Esophagus (tissue), 2 donors: Measurements from ENCODE around the gene ELF3. TPM values are rescaled to one million over a fixed set of nuclear protein-coding genes. Genes with fewer than 3 reads are reported as not detected.

Experiments
- H3K27ac ChIP-seq, 2 donors: one replicate each; pipeline ENCODE4 v1.5.1; 2013; ENCODE audit warnings: low read depth in 2 of 2, mild to moderate bottlenecking in 2 of 2, inconsistent platforms in 1 of 2, low read length in 1 of 2, moderate library complexity in 1 of 2
- H3K27me3 ChIP-seq, 2 donors: one replicate each; pipeline ENCODE4 v1.6.1; 2013; ENCODE audit warnings: low read length in 2 of 2, control low read depth in 1 of 2, mild to moderate bottlenecking in 1 of 2; ENCODE audit not compliant: insufficient read depth in 2 of 2, control insufficient read depth in 1 of 2
- H3K36me3 ChIP-seq, 2 donors: one replicate each; pipeline ENCODE4 v1.6.1; 2013; ENCODE audit warnings: low read length in 1 of 2; ENCODE audit not compliant: control insufficient read depth in 2 of 2, insufficient read depth in 2 of 2
- H3K4me1 ChIP-seq, 2 donors: one replicate each; pipeline ENCODE4 v1.6.1; 2013; ENCODE audit warnings: low read length in 1 of 2; ENCODE audit not compliant: control insufficient read depth in 2 of 2, insufficient read depth in 2 of 2
- H3K4me3 ChIP-seq, 2 donors: one replicate each; pipeline ENCODE4 v1.5.1; 2013; ENCODE audit warnings: low read length in 2 of 2, mild to moderate bottlenecking in 2 of 2, low read depth in 1 of 2, moderate library complexity in 1 of 2
- H3K9me3 ChIP-seq, 2 donors: one replicate each; pipeline ENCODE4 v1.6.1; 2013; ENCODE audit warnings: mild to moderate bottlenecking in 2 of 2, low read depth in 1 of 2, low read length in 1 of 2, moderate library complexity in 1 of 2; ENCODE audit not compliant: control insufficient read depth in 2 of 2, insufficient read depth in 1 of 2
- WGBS, 2 donors: extraction: QIAGEN DNeasy Blood & Tissue Kit; methylation state at CpG; one replicate each; pipeline ENCODE4 v1.1.7; 2013; 5-methylcytosine and 5-hydroxymethylcytosine counted together
- polyA plus RNA-seq, 2 donors: library from polyadenylated mRNA; stranded (reverse); fragments of 200-250 nt; gene quantifications; one replicate each; pipeline ENCODE4 v1.2.3, GENCODE V29; 2013
- donor health status: healthy with polysubstance abuse.
- donor health status: Bipolar disorder and iron deficiency.

Gene ELF3
- polyA plus RNA-seq, 2 donors, result 440 to 749 TPM

DNA sequence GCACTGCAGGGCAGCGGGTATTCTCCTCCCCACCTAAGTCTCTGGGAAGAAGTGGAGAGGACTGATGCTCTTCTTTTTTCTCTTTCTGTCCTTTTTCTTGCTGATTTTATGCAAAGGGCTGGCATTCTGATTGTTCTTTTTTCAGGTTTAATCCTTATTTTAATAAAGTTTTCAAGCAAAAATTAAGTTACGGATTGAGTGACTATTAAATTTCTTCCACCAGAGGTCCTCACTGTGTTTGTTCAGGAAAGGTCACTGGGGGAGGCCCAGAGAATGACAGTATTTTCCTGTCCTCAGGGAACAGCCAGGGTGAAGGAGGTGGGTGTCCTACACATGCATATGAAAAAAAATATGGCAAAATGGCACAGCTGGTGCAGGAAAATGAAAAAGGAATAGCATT lies 4.4 kb upstream of the ELF3 start:
- no peak overlapping the region for H3K27ac ChIP-seq
- H3K36me3 ChIP-seq, result peaks cover 18 to 33% of the 10 kb centered on the region in 2 donors
- H3K27me3 ChIP-seq, result no peaks in the 10 kb centered on the region
- H3K4me3 ChIP-seq, result no peak overlapping the region
- WGBS, 2 donors, result 84 to 85% methylated on average over 2 of the region's 2 CpGs
- H3K9me3 ChIP-seq, result no peaks in the 10 kb centered on the region
- peaks cover 0 to 6% of the 10 kb centered on the region in 2 donors for H3K4me1 ChIP-seq

DNA sequence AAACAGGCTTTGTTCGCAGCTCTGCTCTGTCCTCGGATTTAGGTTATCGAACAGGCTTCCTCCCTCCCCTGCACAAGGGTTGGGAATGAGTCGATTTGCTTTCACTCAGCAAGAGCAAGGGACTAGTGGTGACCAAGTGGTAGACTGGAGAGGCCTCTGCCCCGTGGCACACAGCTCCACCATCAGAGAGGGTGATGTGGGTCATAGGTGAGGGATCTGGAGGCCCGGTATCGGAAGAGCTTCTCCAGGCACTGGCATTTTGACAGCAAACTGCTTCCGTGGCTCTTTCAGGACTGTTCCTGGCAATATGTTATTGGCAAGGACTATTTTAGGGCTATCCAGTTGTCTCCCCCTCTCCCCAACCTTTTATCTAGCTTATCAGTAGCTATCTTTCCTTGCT lies 3.1 kb upstream of the ELF3 start:
- peak overlapping the region; percentile 25 to 53 for H3K27ac ChIP-seq
- peaks cover 0 to 9% of the 10 kb centered on the region in 2 donors for H3K4me1 ChIP-seq
- H3K27me3 ChIP-seq, result no peaks in the 10 kb centered on the region
- H3K9me3 ChIP-seq, result no peaks in the 10 kb centered on the region
- H3K36me3 ChIP-seq, result peaks cover 10 to 36% of the 10 kb centered on the region in 2 donors
- 46 to 50% methylated on average over 8 of the region's 8 CpGs for WGBS, 2 donors
- H3K4me3 ChIP-seq, result peak overlapping the region; percentile 20 to 31

DNA sequence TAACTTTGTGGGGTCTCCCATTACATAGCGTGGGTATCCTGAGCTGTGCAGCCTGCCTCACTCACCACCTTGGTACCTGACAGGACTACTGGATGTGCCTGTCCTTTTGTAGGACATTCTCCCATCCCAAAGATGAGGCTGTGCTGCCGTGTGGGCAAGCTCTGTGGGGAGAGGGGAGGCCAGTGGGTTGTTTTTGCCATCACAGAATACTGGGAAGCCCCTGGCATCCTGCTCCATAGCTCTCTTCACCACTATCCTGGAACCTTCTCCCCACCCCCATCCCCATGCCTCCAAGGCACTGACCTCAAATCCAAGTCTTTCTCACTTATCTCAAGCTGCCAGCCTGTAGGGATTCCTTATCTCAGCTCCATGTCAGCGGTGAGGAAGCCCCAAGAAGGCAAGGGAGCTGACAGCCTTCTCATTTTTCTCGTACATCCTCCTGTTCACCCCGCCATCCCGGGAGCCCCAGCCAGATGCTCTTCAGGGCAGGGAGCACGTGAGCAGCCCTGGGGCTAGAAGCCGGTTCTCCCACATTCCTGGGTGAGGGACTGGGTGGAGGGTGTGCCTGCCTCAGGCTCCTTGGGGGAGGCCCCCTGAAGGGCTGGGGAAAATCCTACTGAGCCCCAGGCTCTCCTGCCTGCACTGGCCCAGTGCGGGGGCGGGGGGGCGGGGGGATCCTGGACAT lies 2.4 kb upstream of the ELF3 start:
- H3K36me3 ChIP-seq, result peaks cover 7 to 38% of the 10 kb centered on the region in 2 donors
- H3K27me3 ChIP-seq, result no peaks in the 10 kb centered on the region
- H3K27ac ChIP-seq, result peak overlapping the region; percentile 45 to 55
- 46 to 53% methylated on average over 10 to 11 of the region's 11 CpGs for WGBS, 2 donors
- H3K4me1 ChIP-seq, result peaks cover 0 to 9% of the 10 kb centered on the region in 2 donors
- H3K9me3 ChIP-seq, result no peaks in the 10 kb centered on the region
- peak overlapping the region; percentile 20 to 31 for H3K4me3 ChIP-seq

DNA sequence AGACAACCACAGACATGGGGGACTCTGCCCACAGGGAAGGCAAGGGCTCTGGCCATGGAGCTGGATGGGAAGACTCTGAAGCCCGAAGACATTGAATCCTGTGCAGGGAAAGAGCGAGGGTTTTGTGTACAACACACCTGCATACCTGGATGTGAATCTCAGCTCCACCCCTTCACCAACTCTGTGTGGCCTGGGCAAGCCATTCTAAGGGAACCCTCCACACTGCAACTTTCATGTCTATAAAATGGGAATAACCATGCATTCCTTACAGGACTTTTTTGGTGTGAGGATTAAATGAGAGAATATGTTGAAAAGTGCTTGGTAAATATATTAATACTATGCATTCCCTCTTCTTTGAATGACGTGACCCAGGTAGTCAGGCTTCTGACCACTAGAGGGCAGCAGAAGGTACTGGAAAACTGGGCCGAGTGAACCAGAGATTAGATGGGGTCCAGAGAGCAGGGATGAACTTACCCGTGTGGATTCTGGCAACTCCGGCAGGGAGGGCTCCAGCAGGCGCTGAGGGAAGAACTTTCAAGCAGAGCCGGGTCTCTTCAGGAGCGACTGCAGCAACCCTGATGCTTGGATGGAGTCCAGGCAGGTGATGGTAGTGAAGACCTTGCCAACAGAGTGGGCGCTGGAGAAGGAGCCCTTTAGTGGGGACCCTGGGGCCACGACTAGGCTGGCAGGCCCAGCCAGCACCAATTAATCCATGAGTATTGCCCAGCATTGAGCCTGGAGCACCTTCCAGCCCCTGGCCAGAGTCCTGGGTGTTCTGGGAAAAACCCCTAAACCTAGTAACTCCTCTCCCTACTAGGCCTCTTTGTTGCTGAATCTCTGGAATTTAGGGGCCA lies 834 bp upstream of the ELF3 start:
- peak overlapping the region; percentile 33 to 36 for H3K4me3 ChIP-seq
- H3K4me1 ChIP-seq, result peaks cover 0 to 9% of the 10 kb centered on the region in 2 donors
- WGBS, 2 donors, result 13 to 17% methylated on average over 11 of the region's 11 CpGs
- no peaks in the 10 kb centered on the region for H3K9me3 ChIP-seq
- no peaks in the 10 kb centered on the region for H3K27me3 ChIP-seq
- H3K27ac ChIP-seq, result peak overlapping the region; percentile 92 to 96
- H3K36me3 ChIP-seq, result peaks cover under 1 to 38% of the 10 kb centered on the region in 2 donors

DNA sequence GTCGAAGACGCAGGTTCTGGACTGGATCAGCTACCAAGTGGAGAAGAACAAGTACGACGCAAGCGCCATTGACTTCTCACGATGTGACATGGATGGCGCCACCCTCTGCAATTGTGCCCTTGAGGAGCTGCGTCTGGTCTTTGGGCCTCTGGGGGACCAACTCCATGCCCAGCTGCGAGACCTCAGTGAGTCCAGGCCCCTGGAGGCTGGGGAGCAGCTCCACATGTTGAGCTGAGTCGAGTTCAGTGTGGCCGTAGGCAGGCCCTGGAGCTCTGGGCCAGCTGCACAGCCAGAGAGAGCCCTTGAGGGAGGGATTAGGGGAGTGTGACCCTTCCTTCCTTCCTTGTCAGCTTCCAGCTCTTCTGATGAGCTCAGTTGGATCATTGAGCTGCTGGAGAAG lies 1.6 kb downstream of the ELF3 start:
- no peaks in the 10 kb centered on the region for H3K9me3 ChIP-seq
- no peaks in the 10 kb centered on the region for H3K27me3 ChIP-seq
- H3K4me3 ChIP-seq, result peak overlapping the region; percentile 65 to 76
- WGBS, 2 donors, result 70 to 82% methylated on average over 11 of the region's 11 CpGs
- H3K36me3 ChIP-seq, result peaks cover 8 to 37% of the 10 kb centered on the region in 2 donors
- H3K27ac ChIP-seq, result peak overlapping the region; percentile 80 to 92
- H3K4me1 ChIP-seq, result peaks cover 0 to 12% of the 10 kb centered on the region in 2 donors

DNA sequence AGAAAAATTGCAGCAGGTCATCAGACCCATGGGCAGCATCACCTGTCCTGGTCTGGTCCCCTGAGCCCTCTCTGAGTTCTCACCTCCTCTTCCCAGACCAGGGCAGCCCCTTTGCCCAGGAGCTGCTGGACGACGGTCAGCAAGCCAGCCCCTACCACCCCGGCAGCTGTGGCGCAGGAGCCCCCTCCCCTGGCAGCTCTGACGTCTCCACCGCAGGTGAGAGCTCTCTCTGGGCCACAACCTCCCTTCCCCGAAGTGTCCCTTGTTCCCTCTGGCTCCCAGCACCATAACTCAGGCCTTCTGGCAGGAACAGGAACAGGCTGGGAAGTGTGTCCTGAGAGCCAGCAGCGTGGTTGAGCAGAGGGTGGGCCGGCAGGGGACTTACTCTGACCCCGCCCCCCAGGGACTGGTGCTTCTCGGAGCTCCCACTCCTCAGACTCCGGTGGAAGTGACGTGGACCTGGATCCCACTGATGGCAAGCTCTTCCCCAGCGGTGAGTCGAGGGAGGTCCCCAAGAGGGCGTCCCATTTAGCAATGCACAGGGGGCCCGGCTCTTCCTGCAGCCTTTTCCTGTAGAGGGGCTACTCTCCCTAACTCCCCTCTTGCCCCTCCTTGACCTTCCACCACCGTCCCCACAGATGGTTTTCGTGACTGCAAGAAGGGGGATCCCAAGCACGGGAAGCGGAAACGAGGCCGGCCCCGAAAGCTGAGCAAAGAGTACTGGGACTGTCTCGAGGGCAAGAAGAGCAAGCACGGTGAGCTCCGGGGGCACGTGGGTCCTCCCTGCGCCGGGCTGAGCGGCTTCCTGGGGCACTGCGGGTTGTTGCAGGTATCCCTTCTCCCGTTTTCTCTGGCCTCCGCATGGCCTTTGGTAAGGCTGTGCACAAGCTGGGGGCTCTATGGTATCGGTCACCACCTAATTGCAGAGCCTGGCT lies 2.4 kb downstream of the ELF3 start:
- Histone ChIP-seq H3K36me3 (peaks cover 8 to 37% of the 10 kb centered on the region in 2 donors), H3K4me1 (peaks cover 0 to 14% of the 10 kb centered on the region in 2 donors), H3K9me3 (no peaks in the 10 kb centered on the region), H3K27ac (peak overlapping the region; percentile 80 to 92), H3K27me3 (no peaks in the 10 kb centered on the region), H3K4me3 (peak overlapping the region; percentile 65 to 76)
- 64 to 74% methylated on average over 35 of the region's 35 CpGs for WGBS, 2 donors

DNA sequence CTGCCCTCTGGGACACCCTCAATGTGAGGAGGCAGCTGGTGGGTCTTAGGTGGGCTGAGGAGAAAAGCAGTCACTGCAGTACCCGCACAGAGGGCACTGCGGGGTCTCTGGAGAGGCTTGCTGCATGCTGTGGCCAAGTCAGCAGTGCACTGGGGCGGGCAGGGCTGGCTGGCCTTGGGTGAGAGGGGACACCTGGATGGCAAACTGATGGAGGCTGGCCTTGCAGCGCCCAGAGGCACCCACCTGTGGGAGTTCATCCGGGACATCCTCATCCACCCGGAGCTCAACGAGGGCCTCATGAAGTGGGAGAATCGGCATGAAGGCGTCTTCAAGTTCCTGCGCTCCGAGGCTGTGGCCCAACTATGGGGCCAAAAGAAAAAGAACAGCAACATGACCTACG lies 3.2 kb downstream of the ELF3 start:
- peak overlapping the region; percentile 65 to 76 for H3K4me3 ChIP-seq
- H3K4me1 ChIP-seq, result peaks cover 4 to 18% of the 10 kb centered on the region in 2 donors
- H3K27ac ChIP-seq, result peak overlapping the region; percentile 49 to 53
- H3K27me3 ChIP-seq, result no peaks in the 10 kb centered on the region
- 80 to 90% methylated on average over 12 of the region's 12 CpGs for WGBS, 2 donors
- no peaks in the 10 kb centered on the region for H3K9me3 ChIP-seq
- H3K36me3 ChIP-seq, result peaks cover 8 to 37% of the 10 kb centered on the region in 2 donors

DNA sequence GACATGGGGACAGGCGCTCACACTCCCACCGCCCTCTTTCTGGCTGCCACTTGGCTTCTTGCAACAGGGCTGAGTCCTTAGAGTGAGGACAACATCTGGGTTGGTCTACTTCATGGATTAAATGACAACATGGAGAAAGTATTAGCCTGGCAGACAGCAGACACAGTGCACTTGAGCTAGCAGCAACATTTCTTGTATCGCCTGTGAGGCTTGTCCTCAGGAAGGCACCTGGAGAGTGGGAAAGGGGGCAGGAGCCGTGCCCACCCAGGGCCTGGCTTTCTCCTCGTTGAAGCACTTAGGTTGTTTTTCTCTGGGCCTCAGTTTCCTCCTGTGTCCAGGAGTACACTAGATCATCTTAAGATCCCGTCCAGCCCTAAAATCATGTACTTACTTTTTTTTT lies 3.7 kb downstream of the ELF3 start:
- WGBS, 2 donors, result 81 to 89% methylated on average over 6 of the region's 6 CpGs
- Histone ChIP-seq H3K27me3 (no peaks in the 10 kb centered on the region), H3K36me3 (peaks cover 8 to 37% of the 10 kb centered on the region in 2 donors), H3K27ac (peak overlapping the region; percentile 49 to 53), H3K4me1 (peaks cover 4 to 21% of the 10 kb centered on the region in 2 donors), H3K9me3 (no peaks in the 10 kb centered on the region), H3K4me3 (peak overlapping the region; percentile 65 to 76)
